Measurements from ENCODE around the gene LAMC3.

GRCh38 chr9:131081868-131082267 lies 72.9 kb downstream of the LAMC3 start:
- no peak for TF ChIP-seq CTCF (IDR thresholded peaks at IDR 0.05; ENCODE audit: insufficient read depth, low read depth, low read length)
- no peak for TF ChIP-seq EZH2 (IDR thresholded peaks at IDR 0.05; ENCODE audit: insufficient read depth, low read length)

Data from astrocyte (in vitro differentiated cells and primary cell).